A549 treated with AZD9567 at 1 μM for 4 hours (cell line): ENCODE data around the gene VWA7. TPM values are rescaled to one million over a fixed set of nuclear protein-coding genes. Genes with fewer than 3 reads are reported as not detected.

Experiments
- total RNA-seq: library from RNA; stranded (reverse); fragments of 200-300 nt; extraction: Qiagen RNA extraction; gene quantifications from 5 replicates; pipeline ENCODE4 v1.2.3, GENCODE V29; 2022; ENCODE audit not compliant: insufficient read depth

The VWA7 gene, protein sequence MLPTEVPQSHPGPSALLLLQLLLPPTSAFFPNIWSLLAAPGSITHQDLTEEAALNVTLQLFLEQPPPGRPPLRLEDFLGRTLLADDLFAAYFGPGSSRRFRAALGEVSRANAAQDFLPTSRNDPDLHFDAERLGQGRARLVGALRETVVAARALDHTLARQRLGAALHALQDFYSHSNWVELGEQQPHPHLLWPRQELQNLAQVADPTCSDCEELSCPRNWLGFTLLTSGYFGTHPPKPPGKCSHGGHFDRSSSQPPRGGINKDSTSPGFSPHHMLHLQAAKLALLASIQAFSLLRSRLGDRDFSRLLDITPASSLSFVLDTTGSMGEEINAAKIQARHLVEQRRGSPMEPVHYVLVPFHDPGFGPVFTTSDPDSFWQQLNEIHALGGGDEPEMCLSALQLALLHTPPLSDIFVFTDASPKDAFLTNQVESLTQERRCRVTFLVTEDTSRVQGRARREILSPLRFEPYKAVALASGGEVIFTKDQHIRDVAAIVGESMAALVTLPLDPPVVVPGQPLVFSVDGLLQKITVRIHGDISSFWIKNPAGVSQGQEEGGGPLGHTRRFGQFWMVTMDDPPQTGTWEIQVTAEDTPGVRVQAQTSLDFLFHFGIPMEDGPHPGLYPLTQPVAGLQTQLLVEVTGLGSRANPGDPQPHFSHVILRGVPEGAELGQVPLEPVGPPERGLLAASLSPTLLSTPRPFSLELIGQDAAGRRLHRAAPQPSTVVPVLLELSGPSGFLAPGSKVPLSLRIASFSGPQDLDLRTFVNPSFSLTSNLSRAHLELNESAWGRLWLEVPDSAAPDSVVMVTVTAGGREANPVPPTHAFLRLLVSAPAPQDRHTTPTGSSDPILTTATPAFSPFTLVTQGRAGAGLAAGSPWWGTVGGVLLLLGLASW
- 1.6 to 4.5 TPM (median 1.8 TPM) in 5 replicates for total RNA-seq

DNA sequence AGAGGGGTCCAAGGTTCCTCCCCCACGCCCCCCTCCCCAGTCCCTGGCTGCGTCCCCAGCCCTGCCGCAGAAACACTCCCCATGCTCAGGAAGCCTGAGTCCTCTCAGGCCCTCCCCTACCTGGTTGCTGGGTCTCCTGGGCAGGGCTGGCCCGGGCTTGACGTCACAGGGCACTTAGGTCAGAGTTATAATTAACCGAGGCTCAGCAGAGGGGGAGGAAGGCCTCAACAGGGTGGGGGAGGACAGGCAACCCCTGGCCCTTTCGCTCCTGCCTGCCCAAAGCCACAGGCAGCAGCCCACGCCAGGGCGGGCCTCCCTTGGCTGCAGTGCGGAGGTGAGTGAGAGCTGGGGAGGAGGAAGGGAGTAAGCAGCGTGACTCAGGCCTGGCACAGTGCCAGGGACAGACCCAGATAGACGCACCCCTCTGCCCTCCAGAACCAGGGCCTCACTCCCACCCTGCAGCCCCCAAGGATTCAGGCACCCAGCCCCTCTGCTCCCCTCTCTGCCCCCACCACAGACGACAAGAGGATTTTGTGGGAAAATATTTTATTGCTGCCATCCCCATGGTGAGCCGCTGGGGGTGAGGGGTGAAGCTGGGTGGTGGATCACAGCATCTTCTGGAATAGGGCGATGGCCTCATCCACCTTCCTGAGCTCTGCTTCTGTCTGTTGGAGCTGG lies at the start of gene VWA7:
Gene VWA7, minus strand, starts transcription at position 340 of the 678 bp plus-strand sequence. CDS start 549 bp downstream, outside the sequence.

DNA sequence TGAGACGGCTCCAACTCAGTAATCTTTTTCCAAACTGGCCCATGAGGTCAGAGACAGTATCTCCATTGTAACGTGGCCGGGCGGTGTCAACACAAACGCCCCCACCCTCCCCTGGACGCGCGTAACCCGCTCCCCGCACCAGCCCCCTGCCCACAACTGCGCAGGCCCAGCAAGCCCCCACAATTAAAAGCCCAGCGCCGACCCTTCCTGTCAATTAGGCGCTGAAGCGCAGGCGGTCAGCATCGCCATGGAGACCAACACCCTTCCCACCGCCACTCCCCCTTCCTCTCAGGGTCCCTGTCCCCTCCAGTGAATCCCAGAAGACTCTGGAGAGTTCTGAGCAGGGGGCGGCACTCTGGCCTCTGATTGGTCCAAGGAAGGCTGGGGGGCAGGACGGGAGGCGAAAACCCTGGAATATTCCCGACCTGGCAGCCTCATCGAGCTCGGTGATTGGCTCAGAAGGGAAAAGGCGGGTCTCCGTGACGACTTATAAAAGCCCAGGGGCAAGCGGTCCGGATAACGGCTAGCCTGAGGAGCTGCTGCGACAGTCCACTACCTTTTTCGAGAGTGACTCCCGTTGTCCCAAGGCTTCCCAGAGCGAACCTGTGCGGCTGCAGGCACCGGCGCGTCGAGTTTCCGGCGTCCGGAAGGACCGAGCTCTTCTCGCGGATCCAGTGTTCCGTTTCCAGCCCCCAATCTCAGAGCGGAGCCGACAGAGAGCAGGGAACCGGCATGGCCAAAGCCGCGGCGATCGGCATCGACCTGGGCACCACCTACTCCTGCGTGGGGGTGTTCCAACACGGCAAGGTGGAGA lies 38.1 kb upstream of the VWA7 start, which contains the start of the genes HSPA1A and HSPA1L:
Gene HSPA1A, plus strand, starts transcription at position 519 of the 814 bp plus-strand sequence. Its CDS starts 214 bp downstream, at position 733.
Gene HSPA1L, minus strand, starts transcription at position 259 of the 814 bp plus-strand sequence. CDS start 3,311 bp downstream, outside the sequence.

DNA sequence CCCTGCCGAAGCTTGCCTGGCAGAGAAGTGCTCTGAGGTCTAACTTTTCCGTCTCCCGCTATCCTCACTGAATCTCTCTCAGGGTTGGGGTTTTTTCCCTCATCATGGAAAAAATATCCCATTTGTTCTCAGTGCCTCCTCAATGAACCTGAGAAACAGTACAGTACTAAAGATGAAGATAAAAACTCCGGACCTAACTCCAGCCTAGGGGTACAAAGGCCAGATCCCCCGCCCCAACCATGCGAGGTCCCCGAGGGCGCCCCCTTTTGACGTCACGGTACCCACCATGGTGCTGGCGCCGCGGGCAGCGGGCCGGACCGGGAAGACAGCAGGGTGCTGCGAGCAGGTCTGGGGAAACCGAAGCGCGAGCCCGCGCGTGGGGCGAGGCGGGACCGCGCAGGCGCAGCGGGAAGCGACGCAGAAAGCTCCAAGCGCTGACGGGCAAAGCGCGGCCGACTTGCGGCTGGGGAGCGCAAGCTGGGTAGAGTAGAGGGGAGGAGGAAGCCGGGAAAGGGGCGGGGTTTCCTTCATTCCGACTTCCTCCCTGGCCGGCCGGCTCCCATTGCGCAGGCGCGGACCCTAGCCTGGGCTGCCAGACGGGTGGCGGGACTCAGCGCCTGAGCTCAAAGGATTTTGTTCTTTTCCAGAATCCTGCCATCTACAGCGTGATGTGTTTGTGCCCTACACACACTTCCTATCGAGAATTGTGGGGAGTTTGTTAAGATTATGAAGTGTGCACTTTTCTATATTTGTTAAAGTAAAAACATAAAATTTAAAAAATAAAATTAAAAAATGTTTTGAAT lies 29.5 kb upstream of the VWA7 start, which contains the start of gene LSM2:
Gene LSM2, minus strand, starts transcription at position 497 of the 803 bp plus-strand sequence. Its CDS starts 209 bp downstream, at position 288.

DNA sequence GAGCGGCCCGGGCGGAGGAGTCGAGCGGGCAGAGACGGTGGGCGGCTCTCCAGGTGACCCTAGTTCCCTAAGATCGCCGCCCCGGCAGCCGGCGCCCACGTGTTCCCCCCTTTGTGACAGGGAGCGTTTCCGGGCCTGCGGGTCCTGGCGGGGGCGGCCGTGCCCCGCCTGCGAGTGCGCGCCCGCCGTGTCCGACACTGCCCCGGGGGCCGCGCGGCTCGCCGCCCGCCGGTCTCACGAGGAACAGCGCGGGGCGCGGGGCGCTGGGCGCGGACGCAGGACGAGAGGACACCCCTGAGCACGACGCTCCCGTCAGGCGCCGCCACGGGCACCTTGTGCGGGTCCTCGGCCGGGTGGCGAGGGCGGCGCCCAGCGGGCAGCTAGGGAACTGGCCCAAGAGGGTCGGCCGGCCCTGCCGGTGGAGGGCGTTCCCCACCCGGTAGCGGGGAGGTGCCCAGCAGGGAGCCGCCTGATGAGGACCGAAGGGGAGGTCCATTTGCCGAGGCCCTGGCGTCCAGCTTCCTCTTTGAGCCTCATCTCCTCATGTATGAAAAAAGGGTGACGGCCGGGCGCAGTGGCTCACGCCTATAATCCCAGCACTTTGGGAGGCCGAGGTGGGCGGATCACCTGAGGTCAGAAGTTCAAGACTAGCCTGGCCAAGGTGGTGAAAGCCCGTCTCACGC lies 18.6 kb upstream of the VWA7 start, which contains the start of gene VARS1:
Gene VARS1, minus strand, starts transcription at position 137 of the 683 bp plus-strand sequence. CDS start 535 bp downstream, outside the sequence.

DNA sequence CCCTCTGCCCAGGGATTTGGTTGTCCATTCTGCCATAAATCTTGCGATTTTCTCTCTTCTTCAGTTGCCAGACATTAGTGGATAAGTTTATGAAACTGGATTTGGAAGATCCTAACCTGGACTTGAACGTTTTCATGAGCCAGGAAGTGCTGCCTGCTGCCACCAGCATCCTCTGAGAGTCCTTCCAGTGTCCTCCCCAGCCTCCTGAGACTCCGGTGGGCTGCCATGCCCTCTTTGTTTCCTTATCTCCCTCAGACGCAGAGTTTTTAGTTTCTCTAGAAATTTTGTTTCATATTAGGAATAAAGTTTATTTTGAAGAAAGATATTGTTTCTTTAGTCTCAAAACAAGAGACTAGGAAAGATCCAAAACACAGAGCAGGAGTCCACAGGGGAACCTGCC lies 14.8 kb downstream of the VWA7 start, which contains the start of gene SAPCD1:
Gene SAPCD1, plus strand, starts transcription at position 301 of the 400 bp plus-strand sequence. CDS start 399 bp downstream, outside the sequence.

DNA sequence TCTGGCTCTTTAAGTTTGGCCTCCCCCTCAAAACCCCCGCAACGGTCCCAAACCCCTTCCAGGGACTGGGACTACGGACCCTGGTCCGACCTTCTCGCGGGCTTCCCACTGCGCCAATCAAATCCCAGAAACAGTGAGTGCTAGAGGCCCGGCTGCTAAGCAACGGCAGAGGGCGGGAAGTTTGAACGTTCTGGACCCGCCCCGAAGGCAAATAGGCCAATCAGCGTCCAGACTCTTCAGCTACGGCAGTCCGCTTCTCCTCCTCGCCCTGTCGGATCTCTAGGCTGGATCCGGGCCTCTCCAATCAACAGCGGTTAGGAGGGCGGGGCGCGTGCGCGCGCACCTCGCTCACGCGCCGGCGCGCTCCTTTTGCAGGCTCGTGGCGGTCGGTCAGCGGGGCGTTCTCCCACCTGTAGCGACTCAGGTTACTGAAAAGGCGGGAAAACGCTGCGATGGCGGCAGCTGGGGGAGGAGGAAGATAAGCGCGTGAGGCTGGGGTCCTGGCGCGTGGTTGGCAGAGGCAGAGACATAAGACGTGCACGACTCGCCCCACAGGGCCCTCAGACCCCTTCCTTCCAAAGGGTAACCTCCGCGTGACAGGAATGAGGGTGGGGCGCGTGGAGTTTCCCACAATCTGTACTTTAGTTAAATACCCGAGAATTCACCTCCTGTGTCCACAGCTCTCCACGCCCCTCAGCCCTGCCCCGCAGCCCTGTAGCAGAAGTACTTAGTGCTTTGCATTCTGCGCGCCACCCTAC lies 37.3 kb downstream of the VWA7 start, which contains the start of gene MSH5:
Gene MSH5, plus strand, starts transcription at position 367 of the 758 bp plus-strand sequence. CDS start 462 bp downstream, outside the sequence.

DNA sequence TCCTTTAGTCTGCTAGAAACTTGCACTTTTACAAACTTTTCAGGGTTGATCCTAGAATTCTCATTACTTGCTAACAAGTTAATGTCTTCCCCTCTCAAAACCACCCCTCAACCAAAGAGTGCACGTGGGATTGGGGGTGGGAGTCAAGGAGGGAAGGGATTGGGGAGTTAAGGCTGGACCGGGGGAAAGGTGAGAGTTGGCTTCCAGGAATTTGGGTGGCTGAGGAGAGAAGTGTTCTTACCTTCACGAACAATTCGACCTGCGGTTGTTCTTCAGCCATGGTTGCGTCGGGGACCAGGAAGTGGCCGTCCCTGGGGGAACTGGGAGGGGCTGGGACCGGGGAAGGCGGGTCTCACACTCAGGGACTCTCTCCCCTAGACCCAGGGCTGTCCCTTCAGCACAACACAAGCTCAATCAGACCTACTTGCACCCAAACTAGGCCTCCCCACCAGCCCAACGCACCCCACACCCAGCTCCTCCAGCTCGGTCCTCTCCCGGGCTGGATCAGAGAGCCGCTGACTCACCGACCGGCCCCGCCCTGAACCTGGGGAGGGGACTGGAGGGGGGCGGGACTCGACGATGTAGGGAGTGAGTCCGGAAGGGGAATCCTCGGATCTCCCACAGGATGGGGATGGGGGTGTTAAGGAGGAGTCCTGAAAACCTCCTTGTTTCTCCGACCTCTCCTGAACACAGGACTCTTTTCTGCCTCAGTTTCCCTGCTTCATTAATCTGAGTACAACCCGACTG lies 40.9 kb downstream of the VWA7 start, which contains the start of gene CLIC1:
Gene CLIC1, minus strand, starts transcription at position 510 of the 747 bp plus-strand sequence. Its CDS starts 230 bp downstream, at position 280.

DNA sequence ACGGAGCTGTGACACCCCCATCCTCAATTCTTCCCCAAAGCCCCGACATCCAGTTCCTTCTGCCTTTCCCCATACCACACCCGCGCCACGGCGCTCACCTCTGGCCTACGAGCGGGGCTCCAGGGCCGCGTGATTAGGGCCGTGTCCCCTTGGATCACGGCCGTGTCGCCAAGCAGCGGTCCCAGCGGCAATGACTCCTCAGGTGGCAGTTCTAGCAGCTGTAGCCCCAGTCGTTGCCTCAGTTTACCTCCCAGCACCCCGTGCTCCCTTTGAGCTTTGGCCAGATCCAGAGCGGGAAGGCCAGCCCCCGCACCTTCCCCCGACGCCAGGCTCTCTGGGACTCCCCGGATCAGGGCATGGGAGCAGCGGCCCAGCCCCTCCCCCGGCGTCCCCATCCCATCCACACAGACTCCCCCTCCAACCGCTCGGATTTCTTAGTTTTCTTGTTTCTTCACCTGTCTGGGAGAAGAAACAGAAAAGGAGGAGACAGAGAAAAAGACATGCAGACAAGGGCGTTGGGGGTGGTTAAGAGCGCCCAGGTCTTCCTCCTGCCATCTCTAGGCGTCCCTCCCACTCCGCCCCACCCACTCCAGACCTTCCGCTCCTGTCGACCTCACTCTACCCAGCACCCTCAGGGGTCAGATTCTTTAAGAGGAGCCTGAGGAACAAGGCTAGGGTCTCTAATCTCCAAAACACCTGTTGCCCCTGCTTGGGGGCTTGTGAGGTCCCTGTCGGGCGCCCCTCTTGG lies 48.2 kb downstream of the VWA7 start, which contains the start of gene DDAH2:
Gene DDAH2, minus strand, starts transcription at position 533 of the 748 bp plus-strand sequence. Its CDS starts 138 bp downstream, at position 395.

DNA sequence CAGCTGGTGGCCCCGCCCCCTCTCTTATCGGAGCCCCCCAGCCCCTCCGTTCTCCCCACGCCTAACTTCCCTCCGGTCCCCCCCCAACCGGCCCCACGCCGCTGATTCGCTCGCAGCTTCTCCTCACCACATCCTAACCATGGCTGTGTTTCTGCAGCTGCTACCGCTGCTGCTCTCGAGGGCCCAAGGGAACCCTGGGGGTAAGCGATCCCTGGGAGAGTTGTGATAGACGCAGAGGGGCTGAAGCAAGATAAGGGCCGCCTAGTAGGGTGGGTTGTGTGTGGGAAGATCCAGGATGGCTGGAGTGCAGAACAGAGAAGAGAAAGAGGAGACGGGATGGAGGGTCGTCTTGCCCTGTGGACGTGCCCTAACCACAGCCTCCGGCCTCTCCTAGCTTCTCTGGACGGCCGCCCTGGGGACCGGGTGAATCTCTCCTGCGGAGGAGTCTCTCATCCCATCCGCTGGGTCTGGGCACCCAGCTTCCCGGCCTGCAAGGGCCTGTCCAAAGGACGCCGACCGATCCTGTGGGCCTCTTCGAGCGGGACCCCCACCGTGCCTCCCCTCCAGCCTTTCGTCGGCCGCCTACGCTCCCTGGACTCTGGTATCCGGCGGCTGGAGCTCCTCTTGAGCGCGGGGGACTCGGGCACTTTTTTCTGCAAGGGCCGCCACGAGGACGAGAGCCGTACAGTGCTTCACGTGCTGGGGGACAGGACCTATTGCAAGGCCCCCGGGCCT lies 53.7 kb downstream of the VWA7 start, which contains the start of gene MPIG6B:
Gene MPIG6B, plus strand, starts transcription at position 129 of the 735 bp plus-strand sequence. Its CDS starts 11 bp downstream, at position 140.

DNA sequence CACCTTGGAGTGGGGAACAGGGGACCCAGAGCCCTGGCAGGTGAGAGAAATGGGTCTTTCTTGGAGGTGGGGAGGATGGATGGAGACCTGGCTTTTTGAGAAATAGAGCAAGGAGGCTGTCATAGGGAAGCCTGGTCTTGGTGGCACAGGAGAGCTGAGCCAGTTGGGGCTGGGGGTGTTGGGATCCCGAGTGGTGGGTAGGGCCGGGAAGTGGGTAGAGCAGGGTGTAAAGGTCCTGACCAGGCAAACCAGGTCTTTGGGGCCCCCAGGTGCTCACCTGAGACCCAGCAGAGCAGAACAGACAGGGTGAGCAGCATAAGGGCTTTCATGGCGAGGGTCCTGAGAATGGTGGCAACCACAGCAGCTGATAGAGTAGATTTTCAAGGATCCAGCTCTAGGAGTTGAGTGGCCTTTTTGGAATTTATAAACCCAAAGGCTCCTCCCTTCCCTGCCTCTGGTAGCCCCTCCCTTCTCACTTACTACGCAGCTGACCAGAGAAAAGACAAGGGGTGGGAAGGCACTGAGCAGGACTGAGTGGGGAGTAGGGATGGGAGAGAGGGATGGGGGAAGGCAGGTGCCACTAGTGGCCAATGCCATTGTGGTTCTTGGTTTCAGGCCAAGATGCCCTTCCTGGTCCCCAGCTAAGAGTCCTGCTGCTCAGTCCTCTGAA lies 55.6 kb downstream of the VWA7 start, which contains the start of gene LY6G6C:
Gene LY6G6C, minus strand, starts transcription at position 396 of the 670 bp plus-strand sequence. Its CDS starts 67 bp downstream, at position 329.

Other genes starting within 250 kb of the VWA7 start
- gene MCCD1, start 248.4 kb downstream of the VWA7 start, total RNA-seq = not detected in 5 replicates
- gene DDX39B, start 235.3 kb downstream of the VWA7 start, total RNA-seq = 335 to 403 TPM (median 384 TPM) in 5 replicates
- gene ATP6V1G2, start 230.7 kb downstream of the VWA7 start, total RNA-seq = 0.43 to 0.72 TPM (median 0.55 TPM) in 4 of 5 replicates, not detected in the other
- gene NFKBIL1, start 229.7 kb downstream of the VWA7 start, total RNA-seq = 10.5 to 15.8 TPM (median 11.3 TPM) in 5 replicates
- gene LTA, start 205.0 kb downstream of the VWA7 start, total RNA-seq = 0.07 to 0.21 TPM (median 0.08 TPM) in 3 of 5 replicates, not detected in the others
- 0.09 to 0.10 TPM (median 0.10 TPM) in 3 of 5 replicates, not detected in the others for gene TNF, start 201.8 kb downstream of the VWA7 start, total RNA-seq
- gene LTB, start 194.9 kb downstream of the VWA7 start, total RNA-seq = 0.28 to 0.37 TPM (median 0.33 TPM) in 4 of 5 replicates, not detected in the other
- 0.36 to 0.58 TPM (median 0.39 TPM) in 3 of 5 replicates, not detected in the others for gene LST1, start 191.1 kb downstream of the VWA7 start, total RNA-seq
- not detected in 5 replicates for gene NCR3, start 184.3 kb downstream of the VWA7 start, total RNA-seq
- not detected in 5 replicates for gene AIF1, start 162.1 kb downstream of the VWA7 start, total RNA-seq
- 51.3 to 92.7 TPM (median 87.1 TPM) in 5 replicates for gene PRRC2A, start 156.6 kb downstream of the VWA7 start, total RNA-seq
- gene BAG6, start 124.7 kb downstream of the VWA7 start, total RNA-seq = 106 to 149 TPM (median 137 TPM) in 5 replicates
- gene APOM, start 121.4 kb downstream of the VWA7 start, total RNA-seq = 3.0 to 6.4 TPM (median 3.4 TPM) in 5 replicates
- gene C6orf47, start 116.5 kb downstream of the VWA7 start, total RNA-seq = 11.3 to 12.5 TPM (median 11.8 TPM) in 5 replicates
- gene GPANK1, start 112.3 kb downstream of the VWA7 start, total RNA-seq = 8.7 to 11.6 TPM (median 10.2 TPM) in 5 replicates
- 167 to 183 TPM (median 175 TPM) in 5 replicates for gene CSNK2B, start 111.2 kb downstream of the VWA7 start, total RNA-seq
- gene LY6G5B, start 107.4 kb downstream of the VWA7 start, total RNA-seq = 4.5 to 5.2 TPM (median 5.0 TPM) in 4 of 5 replicates, not detected in the other
- 0.87 to 3.8 TPM (median 1.6 TPM) in 5 replicates for gene LY6G5C, start 96.3 kb downstream of the VWA7 start, total RNA-seq
- gene ABHD16A, start 74.0 kb downstream of the VWA7 start, total RNA-seq = 13.9 to 20.0 TPM (median 18.3 TPM) in 5 replicates
- not detected in 5 replicates for gene LY6G6F, start 70.5 kb downstream of the VWA7 start, total RNA-seq
- gene LY6G6D, start 62.0 kb downstream of the VWA7 start, total RNA-seq = not detected in 5 replicates
- gene LY6G6C, start 55.6 kb downstream of the VWA7 start, total RNA-seq = 0.09 to 0.12 TPM (median 0.10 TPM) in 3 of 5 replicates, not detected in the others
- gene MPIG6B, start 54.0 kb downstream of the VWA7 start, total RNA-seq = 0.07 TPM in 1 of 5 replicates, not detected in the others
- 18.1 to 32.1 TPM (median 29.3 TPM) in 5 replicates for gene DDAH2, start 48.0 kb downstream of the VWA7 start, total RNA-seq
- gene CLIC1, start 40.8 kb downstream of the VWA7 start, total RNA-seq = 451 to 493 TPM (median 458 TPM) in 5 replicates
- gene MSH5, start 37.3 kb downstream of the VWA7 start, total RNA-seq = 5.2 to 15.2 TPM (median 14.0 TPM) in 5 replicates
- gene SAPCD1, start 14.7 kb downstream of the VWA7 start, total RNA-seq = 3.0 to 4.6 TPM (median 3.9 TPM) in 4 of 5 replicates, not detected in the other
- 46.5 to 58.0 TPM (median 53.6 TPM) in 5 replicates for gene VARS1, start 18.4 kb upstream of the VWA7 start, total RNA-seq
- gene LSM2, start 29.6 kb upstream of the VWA7 start, total RNA-seq = 42.7 to 60.2 TPM (median 57.9 TPM) in 5 replicates
- 0.97 to 1.8 TPM (median 1.1 TPM) in 5 replicates for gene HSPA1L, start 38.0 kb upstream of the VWA7 start, total RNA-seq
- gene HSPA1A, start 38.2 kb upstream of the VWA7 start, total RNA-seq = 189 to 295 TPM (median 214 TPM) in 5 replicates
- gene HSPA1B, start 50.4 kb upstream of the VWA7 start, total RNA-seq = 154 to 227 TPM (median 167 TPM) in 5 replicates
- gene NEU1, start 85.5 kb upstream of the VWA7 start, total RNA-seq = 27.6 to 34.9 TPM (median 30.4 TPM) in 5 replicates
- gene SLC44A4, start 101.7 kb upstream of the VWA7 start, total RNA-seq = 0.05 TPM in 1 of 5 replicates, not detected in the others
- 25.4 to 29.9 TPM (median 28.1 TPM) in 5 replicates for gene EHMT2, start 120.4 kb upstream of the VWA7 start, total RNA-seq
- 2.9 to 3.6 TPM (median 3.3 TPM) in 5 replicates for gene ZBTB12, start 124.8 kb upstream of the VWA7 start, total RNA-seq
- 0.16 to 0.44 TPM (median 0.20 TPM) in 4 of 5 replicates, not detected in the other for gene C2, start 150.4 kb upstream of the VWA7 start, total RNA-seq
- 1.3 to 2.6 TPM (median 2.4 TPM) in 5 replicates for gene CFB, start 168.8 kb upstream of the VWA7 start, total RNA-seq
- 75.8 to 81.6 TPM (median 76.7 TPM) in 5 replicates for gene NELFE, start 181.6 kb upstream of the VWA7 start, total RNA-seq
- 25.9 to 29.7 TPM (median 26.7 TPM) in 5 replicates for gene SKIC2, start 181.8 kb upstream of the VWA7 start, total RNA-seq
- 11.5 to 12.7 TPM (median 11.8 TPM) in 5 replicates for gene DXO, start 194.8 kb upstream of the VWA7 start, total RNA-seq
- gene C4A, start 204.7 kb upstream of the VWA7 start, total RNA-seq = 1.0 to 2.2 TPM (median 1.3 TPM) in 4 of 5 replicates, not detected in the other
- gene C4B, start 237.5 kb upstream of the VWA7 start, total RNA-seq = 0.79 to 0.99 TPM (median 0.85 TPM) in 4 of 5 replicates, not detected in the other